Gastroesophageal sphincter (tissue), 3 donors: ENCODE data around the gene INPP5D.
"Not testable (repeated sequence)": the region's sequence is repeated elsewhere in the genome, so short reads cannot be mapped to it uniquely, and the experiment has no call there.

Experiments used
- CTCF ChIP-seq, 4 experiments: fragments of 200-600 bp in 2 of 4; fragments of 450-650 bp in 2 of 4; sonication (generic) in 1 of 4; IDR thresholded peaks; one replicate each; pipeline ENCODE4 v1.5.1; 2017 to 2019; ENCODE audit warnings: antibody characterized with exemption in 4 of 4, mild to moderate bottlenecking in 2 of 4, moderate library complexity in 2 of 4
- POLR2A ChIP-seq, 2 donors: fragments of 450-650 bp; IDR thresholded peaks; one replicate each; pipeline ENCODE4 v1.6.1; 2017; ENCODE audit warnings: antibody characterized with exemption in 2 of 2, mild to moderate bottlenecking in 2 of 2, moderate library complexity in 1 of 2

DNA sequence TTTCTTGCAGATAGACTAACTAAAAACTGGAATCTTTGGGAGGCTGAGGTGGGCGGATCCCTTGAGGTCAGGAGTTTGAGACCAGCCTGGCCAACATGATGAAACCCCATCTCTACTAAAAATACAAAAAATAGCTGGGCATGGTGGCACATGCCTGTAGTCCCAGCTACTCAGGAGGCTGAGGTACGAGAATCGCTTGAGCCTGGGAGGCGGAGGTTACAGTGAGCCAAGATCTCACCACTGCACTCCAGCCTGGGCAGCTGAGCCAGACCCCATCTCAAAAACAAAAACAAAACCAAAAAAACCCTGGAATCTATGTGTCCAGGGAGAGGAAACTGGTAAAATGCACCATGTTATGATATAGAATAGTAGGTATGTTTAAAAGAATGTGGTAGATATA is 7.6 kb upstream of the INPP5D start:
- TF ChIP-seq CTCF, POLR2A (IDR thresholded peaks at IDR 0.05): not testable (repeated sequence)
